Measurements from ENCODE around the gene KIF26B. TPM values are rescaled to one million over a fixed set of nuclear protein-coding genes. Genes with fewer than 3 reads are reported as not detected.
"Not testable (repeated sequence)": the region's sequence is repeated elsewhere in the genome, so short reads cannot be mapped to it uniquely, and the experiment has no call there.

KIF26B gene
- total RNA-seq, 2 donors from 2014 or later: not detected

DNA sequence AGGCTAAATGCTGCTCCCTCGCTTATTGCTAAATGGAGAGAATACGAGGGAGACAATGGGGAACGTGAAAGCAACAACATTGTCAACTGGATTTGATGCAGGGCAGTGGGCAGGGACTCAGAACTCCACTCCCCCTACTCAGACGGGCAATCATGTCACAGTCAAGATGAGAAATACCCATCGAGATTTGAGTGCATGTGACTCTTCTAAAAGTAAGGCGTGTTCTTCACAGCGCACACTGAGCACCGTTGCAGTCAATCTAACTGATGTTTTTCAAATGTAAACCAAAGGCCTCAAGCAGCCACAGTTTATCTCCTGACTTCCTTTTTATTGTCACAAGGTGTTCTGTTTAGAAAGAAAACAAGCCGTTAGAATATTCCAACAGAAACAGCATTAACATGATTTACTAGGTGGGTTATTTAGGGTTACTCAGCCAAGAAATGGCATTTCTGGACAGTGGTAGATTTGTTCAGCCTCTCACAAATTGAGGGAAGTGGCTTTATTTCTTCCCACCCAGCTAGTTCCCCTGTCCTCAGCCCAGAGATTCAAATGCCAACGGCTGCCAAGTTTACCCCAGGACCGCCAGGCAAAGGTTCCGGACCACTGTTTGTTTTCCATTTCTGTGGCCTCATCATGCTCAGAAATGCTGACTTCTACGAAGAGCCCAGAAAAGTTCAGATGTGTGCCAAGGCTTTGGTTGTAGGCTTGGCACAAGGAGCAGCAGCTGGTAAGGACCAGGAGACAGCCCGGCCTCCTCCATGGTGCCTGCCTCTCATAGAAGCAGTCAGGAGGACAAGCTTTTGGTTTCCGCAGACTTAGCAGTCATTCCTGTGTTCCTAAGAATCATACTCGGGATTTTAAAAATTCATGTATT, 171.4 kb downstream of the KIF26B start:
- H3K4me1 Mint-ChIP-seq: no peaks in the 10 kb centered on the region
- no peak for ATAC-seq (replicated peaks)
- H3K36me3 Mint-ChIP-seq (ENCODE audit: low read depth): no peaks in the 10 kb centered on the region
- H3K27ac Mint-ChIP-seq: no peak overlapping the region
- H3K4me3 Mint-ChIP-seq: no peak overlapping the region
- peaks cover 5% of the 10 kb centered on the region for H3K27me3 Mint-ChIP-seq
- H3K9me3 Mint-ChIP-seq: no peaks in the 10 kb centered on the region

DNA sequence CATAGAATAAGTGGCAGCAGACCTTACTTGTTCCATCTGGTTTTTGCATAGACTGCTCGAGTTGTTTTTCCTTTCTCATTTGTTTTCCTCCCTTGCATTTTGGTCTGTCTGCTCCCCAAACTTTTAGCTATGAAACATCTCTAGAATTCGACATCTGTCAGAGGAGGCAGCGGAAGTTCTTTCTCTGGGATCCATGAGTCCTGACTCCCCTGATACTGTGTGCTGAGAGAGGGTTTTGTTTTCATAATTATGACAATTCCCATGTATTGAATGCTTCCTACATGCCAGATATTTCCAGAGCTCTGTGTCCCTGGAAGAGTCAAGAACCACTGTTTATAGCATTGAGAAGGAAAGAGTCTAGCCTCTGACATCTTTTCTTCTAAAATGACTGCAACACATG, 172.6 kb downstream of the KIF26B start:
- no peak for ATAC-seq (replicated peaks)
- no peak overlapping the region for H3K4me3 Mint-ChIP-seq
- H3K27ac Mint-ChIP-seq: no peak overlapping the region
- H3K27me3 Mint-ChIP-seq: peaks cover 10% of the 10 kb centered on the region
- H3K4me1 Mint-ChIP-seq: no peaks in the 10 kb centered on the region
- no peaks in the 10 kb centered on the region for H3K9me3 Mint-ChIP-seq
- no peaks in the 10 kb centered on the region for H3K36me3 Mint-ChIP-seq (ENCODE audit: low read depth)

DNA sequence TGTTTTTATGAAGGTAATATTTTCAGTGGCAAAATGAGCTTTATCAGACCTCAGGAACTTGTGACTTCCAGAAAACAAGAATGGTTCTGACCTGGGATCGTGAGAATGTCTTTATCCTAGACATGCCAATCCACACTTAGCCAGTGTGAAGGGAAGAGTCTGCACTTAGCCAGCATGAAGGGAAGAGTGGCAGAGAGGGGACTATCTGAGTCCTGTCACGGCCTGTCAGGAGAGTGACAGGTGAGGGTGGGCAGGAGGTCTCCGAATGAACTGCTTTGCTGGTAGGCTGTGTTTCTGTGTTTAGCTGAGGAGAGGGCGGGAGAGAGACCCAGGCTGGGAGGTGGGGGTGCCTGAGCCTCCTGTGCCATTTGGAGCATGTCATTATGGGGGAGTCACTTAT, 173.1 kb downstream of the KIF26B start:
- no peak overlapping the region for H3K4me3 Mint-ChIP-seq
- H3K4me1 Mint-ChIP-seq: no peaks in the 10 kb centered on the region
- H3K27ac Mint-ChIP-seq: no peak overlapping the region
- no peaks in the 10 kb centered on the region for H3K36me3 Mint-ChIP-seq (ENCODE audit: low read depth)
- H3K9me3 Mint-ChIP-seq: no peaks in the 10 kb centered on the region
- peaks cover 13% of the 10 kb centered on the region for H3K27me3 Mint-ChIP-seq
- no peak for ATAC-seq (replicated peaks)

DNA sequence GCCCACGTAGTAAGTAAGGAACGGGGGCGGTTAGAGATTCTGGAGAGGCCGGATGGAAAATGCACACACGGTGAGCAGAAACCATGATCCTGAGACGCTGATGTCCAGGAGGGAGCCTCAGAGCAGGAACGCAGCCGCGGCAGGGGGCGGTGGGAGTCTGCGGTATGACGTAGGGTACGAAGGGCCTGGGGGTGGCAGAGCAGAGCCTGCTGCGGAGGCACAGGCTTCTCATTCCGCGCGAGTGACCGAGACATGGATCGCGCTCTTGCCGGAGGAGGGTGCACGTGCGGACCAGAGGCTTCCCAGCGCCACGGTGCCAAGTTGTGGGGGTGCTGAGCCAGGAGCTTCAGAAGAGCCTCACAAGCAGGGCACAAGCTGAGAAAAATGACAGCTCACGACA, 176.2 kb downstream of the KIF26B start:
- Mint-ChIP-seq H3K4me3 (no peak overlapping the region), H3K36me3 (ENCODE audit: low read depth) (no peaks in the 10 kb centered on the region), H3K4me1 (no peaks in the 10 kb centered on the region), H3K27me3 (peaks cover 22% of the 10 kb centered on the region), H3K27ac (no peak overlapping the region), H3K9me3 (no peaks in the 10 kb centered on the region)
- ATAC-seq (replicated peaks): no peak

DNA sequence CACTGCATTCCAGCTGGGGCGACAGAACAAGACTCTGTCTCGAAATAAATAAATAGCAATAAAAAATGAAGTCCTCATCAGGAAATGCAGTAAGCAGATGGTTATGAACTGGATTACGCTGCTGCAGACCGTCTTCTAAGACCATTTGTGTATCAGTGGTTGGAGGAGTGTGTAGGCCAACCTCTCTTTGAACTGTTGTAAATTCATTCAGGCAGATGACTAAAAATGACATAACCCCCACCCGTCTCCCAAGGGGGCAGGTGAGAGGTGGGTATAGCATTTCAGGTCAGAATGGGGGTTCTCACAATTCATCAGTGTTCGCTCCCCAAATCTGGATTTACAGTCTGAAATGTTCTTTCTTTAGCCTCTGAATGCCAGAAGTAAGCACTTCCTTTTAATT, 177.3 kb downstream of the KIF26B start:
- Mint-ChIP-seq H3K9me3 (no peaks in the 10 kb centered on the region), H3K27me3 (peaks cover 31% of the 10 kb centered on the region), H3K36me3 (ENCODE audit: low read depth) (no peaks in the 10 kb centered on the region), H3K27ac (no peak overlapping the region), H3K4me1 (peaks cover 7% of the 10 kb centered on the region), H3K4me3 (no peak overlapping the region)
- ATAC-seq (replicated peaks): peak; percentile 58

DNA sequence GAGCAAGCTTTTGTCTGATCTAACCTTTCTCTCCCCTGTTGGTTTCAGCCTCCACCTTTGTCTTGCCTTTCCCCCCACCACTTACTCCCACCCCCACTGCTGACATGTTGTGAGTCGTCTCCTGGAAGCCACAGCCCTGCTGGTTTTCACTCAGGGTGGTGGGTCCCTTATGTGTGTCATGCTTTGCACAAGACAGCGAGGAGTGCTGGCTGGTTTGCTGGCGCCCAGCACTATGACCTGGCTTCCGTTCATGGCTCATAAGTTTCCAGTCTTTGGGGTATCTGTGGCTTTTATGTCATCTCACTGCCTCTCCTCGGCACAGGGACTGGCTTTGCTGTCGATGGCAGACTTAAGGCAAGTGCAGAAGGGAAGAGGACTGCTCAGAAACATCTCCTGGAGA, 177.7 kb downstream of the KIF26B start:
- Mint-ChIP-seq H3K9me3 (no peaks in the 10 kb centered on the region), H3K4me3 (no peak overlapping the region), H3K27me3 (peaks cover 31% of the 10 kb centered on the region), H3K36me3 (ENCODE audit: low read depth) (no peaks in the 10 kb centered on the region), H3K27ac (peak overlapping the region; percentile 16), H3K4me1 (peaks cover 7% of the 10 kb centered on the region)
- ATAC-seq (replicated peaks): peak; percentile 93

DNA sequence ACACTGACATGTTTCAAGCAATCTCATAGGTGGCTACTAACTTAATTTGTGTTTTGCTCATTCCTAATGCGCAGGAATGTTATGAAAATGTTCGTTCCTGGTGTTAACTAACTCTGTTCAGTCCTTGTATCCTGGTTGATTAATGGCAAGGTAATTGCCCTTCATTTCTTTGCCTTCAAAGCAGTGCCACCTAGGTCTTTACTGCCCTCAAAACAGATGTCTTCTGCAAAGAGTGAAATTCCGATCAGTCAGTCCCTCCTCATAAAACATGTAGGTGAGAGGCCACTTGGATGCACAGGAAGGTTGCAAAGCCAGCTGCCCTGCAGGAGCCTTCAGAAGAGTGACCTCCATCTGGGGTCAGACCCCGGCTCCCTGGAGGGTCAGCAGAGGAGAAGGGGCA, 179.4 kb downstream of the KIF26B start:
- Mint-ChIP-seq H3K4me1 (peaks cover 7% of the 10 kb centered on the region), H3K36me3 (ENCODE audit: low read depth) (no peaks in the 10 kb centered on the region), H3K27ac (no peak overlapping the region), H3K4me3 (no peak overlapping the region), H3K27me3 (peaks cover 26% of the 10 kb centered on the region), H3K9me3 (no peaks in the 10 kb centered on the region)
- no peak for ATAC-seq (replicated peaks)

DNA sequence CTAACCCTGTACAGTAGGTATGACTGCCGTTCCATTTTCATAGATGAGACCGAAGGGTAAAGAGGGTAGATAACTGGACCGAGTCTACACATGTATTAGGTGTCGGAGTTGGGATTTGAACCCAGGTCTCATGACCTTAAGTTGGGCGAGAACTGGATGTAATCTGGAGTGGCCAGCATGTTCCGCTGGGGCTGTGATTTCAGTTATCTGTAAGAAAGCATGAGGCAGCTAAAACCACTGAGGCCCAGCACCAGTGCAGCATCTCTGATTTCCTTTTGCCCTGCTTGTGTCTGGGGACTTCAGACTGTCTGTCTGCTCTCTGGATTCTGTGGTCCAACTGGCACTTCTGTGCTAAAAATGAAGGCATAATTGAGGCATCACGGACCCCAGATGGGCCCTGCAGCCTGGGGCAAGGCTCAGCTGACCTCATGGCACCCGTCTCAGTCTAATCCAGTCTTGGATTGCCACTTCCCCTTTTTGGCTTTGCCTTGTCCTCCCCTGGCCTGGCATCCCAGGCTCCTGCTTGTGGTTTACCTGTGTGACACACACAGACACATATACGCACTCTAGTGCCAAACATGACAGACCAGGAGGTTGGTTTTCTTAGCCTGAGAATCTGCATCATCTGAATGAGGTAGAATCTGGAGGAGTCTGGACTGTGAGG, 180.2 kb downstream of the KIF26B start:
- Mint-ChIP-seq H3K27me3 (peaks cover 26% of the 10 kb centered on the region), H3K9me3 (no peaks in the 10 kb centered on the region), H3K4me1 (peaks cover 7% of the 10 kb centered on the region), H3K36me3 (ENCODE audit: low read depth) (no peaks in the 10 kb centered on the region), H3K4me3 (no peak overlapping the region), H3K27ac (no peak overlapping the region)
- no peak for ATAC-seq (replicated peaks)

DNA sequence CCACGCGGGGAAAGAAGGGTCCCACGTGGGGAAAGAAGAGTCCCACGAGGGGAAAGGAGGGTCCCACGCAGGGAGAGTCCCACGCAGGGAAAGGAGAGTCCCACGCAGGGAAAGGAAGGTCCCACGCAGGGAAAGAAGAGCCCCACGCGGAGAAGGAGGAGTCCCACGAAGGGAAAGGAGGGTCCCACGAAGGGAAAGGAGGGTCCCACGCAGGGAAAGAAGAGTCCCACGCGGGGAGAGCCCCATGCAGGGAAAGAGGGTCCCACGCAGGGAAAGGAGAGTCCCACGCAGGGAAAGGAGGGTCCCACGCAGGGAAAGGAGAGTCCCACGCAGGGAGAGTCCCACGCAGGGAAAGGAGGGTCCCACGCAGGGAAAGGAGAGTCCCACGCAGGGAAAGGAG, 180.9 kb downstream of the KIF26B start:
- ATAC-seq (replicated peaks); H3K9me3 Mint-ChIP-seq; H3K27ac Mint-ChIP-seq; H3K36me3 Mint-ChIP-seq (ENCODE audit: low read depth); H3K4me3 Mint-ChIP-seq; H3K4me1 Mint-ChIP-seq: not testable (repeated sequence)
- peaks cover 26% of the 10 kb centered on the region for H3K27me3 Mint-ChIP-seq

DNA sequence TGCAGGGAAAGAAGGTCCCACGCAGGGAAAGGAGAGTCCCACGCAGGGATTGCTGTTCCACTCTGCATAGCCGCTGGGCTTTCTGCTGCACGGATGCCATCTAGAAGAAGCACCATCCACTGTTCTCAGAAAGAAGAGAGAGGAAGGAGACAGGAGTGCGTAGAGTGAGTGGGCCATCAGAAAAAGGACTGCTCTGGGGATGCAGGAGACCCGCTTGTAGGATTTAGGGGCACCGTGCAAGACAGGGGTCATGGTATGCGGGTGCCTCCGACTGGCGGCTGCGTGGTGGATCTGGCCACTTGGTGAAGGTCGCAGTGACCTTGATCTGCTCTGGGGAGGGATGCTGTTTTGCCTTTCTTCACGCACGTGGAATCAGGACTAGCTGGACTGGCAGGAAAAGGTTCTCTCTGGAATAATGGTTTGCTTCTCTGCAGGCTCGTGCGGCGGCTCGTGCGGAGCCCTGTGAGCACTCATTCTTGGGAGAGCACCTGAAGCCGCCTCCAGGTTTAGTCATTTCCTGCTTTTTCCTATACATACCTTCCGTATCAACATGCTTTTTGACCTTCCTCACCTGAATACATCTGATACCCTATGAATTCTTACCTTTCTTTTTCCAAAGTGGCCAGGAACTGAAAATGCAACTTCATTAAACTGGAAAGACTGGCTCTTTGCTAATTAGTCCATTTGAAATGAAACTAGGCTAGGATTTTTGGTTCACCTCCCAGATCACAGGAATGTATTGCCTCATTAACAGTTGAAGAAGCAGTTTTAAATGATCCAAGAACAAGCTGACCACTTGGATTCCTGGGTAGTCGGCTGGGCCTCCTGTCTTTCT, 181.6 kb downstream of the KIF26B start:
- no peak overlapping the region for H3K27ac Mint-ChIP-seq
- ATAC-seq (replicated peaks): no peak
- H3K27me3 Mint-ChIP-seq: peaks cover 24% of the 10 kb centered on the region
- H3K4me3 Mint-ChIP-seq: no peak overlapping the region
- no peaks in the 10 kb centered on the region for H3K9me3 Mint-ChIP-seq
- peaks cover 7% of the 10 kb centered on the region for H3K4me1 Mint-ChIP-seq
- H3K36me3 Mint-ChIP-seq (ENCODE audit: low read depth): no peaks in the 10 kb centered on the region

DNA sequence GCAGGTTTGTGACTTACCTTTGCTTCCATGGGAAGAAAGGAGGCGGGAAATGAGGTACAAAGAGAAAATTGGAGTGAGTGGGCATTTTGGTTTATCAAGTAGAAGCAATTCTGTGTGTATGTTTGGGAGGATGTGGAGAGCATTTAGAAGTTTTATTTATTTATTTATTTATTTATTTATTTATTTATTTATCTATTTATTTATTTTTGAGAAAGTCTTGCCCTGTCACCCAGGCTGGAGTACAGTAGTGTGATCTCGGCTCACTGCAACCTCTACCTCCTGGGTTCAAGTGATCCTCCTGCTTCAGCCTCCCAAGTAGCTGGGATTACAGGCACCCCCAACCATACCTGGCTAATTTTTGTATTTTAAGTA, 182.2 kb downstream of the KIF26B start:
- ATAC-seq (replicated peaks); H3K27ac Mint-ChIP-seq; H3K4me3 Mint-ChIP-seq; H3K36me3 Mint-ChIP-seq (ENCODE audit: low read depth); H3K9me3 Mint-ChIP-seq; H3K4me1 Mint-ChIP-seq: not testable (repeated sequence)
- peaks cover 22% of the 10 kb centered on the region for H3K27me3 Mint-ChIP-seq

DNA sequence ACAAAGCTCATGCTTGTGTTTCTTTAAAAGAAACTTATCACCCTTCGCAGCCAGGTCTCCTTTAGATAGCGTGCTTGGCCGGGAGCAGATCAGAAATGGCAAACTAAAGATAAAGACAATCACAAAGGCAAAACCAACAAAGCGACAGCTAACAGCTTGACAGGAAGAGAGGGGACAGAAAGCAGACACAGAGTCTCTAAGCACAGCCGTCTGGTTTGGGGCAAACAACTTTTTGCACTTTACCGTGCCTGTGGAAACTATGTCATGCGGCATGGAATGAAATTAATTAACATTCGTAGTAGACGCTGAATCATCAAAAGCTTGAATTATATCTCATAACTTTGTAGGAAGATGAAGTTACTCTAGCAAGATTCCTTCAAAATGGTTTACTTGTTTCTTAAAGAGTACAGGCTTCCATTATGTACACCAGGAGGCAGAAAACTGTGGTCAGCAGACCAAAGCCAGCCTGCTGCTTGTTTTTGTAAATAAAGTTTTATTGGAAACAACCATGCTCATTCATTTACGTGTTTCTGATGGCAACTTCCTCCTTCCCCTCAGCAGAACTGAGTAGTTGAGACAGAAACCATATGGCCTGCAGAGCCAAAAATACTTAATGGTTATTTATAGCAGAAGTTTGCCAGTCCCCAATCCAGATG, 183.2 kb downstream of the KIF26B start:
- H3K36me3 Mint-ChIP-seq (ENCODE audit: low read depth): no peaks in the 10 kb centered on the region
- H3K4me1 Mint-ChIP-seq: peaks cover 7% of the 10 kb centered on the region
- no peak overlapping the region for H3K4me3 Mint-ChIP-seq
- no peak overlapping the region for H3K27ac Mint-ChIP-seq
- no peak for ATAC-seq (replicated peaks)
- no peaks in the 10 kb centered on the region for H3K9me3 Mint-ChIP-seq
- H3K27me3 Mint-ChIP-seq: peaks cover 17% of the 10 kb centered on the region

DNA sequence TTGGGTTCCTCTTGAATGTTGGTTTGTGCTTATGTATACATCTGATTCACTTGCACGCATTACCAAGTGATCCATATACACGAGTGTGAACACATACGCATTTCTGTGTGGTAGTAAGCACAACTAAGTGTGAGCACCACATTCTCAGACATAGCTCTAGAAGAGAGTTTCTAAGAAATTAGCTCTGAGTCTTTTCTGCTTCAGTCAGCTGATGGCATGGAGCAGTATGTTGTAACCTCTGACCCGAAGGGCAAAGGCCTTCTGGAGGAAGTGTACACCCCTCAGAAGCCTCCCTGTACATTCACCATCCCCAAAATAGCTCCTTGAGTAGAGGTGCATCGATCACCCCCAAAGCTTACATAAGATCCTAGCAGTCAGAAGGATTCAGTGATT, 183.7 kb downstream of the KIF26B start:
- no peaks in the 10 kb centered on the region for H3K9me3 Mint-ChIP-seq
- ATAC-seq (replicated peaks): no peak
- peaks cover 7% of the 10 kb centered on the region for H3K4me1 Mint-ChIP-seq
- H3K36me3 Mint-ChIP-seq (ENCODE audit: low read depth): no peaks in the 10 kb centered on the region
- no peak overlapping the region for H3K27ac Mint-ChIP-seq
- H3K4me3 Mint-ChIP-seq: no peak overlapping the region
- peaks cover 14% of the 10 kb centered on the region for H3K27me3 Mint-ChIP-seq

DNA sequence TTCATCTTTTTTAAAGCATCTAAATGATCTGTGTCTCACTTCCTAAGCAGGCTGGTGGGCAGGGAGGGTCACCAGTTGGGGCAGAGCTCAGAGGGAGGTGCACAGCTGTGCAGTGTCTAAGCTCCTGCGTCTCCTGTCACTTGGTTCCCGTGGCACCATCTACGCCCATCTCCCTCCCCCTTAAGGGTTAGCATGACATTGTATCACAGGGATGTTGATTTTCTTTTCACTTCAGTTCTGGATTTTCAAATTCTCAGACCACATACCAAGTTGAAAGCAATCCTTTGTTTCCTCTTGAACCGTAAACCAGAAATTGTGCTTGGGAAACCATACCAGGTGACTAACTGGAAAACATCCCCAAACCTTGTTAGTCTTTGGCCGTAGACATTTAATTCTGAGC, 187.0 kb downstream of the KIF26B start:
- H3K27me3 Mint-ChIP-seq: peaks cover 2% of the 10 kb centered on the region
- H3K36me3 Mint-ChIP-seq (ENCODE audit: low read depth): no peaks in the 10 kb centered on the region
- H3K27ac Mint-ChIP-seq: no peak overlapping the region
- no peaks in the 10 kb centered on the region for H3K9me3 Mint-ChIP-seq
- no peak for ATAC-seq (replicated peaks)
- no peak overlapping the region for H3K4me3 Mint-ChIP-seq
- peaks cover under 1% of the 10 kb centered on the region for H3K4me1 Mint-ChIP-seq

Data from activated T-helper 17 cell treated with anti-CD3 and anti-CD28 coated beads, Interleukin-2, amount 50 U/mL, for 72 hours (primary cell).